Measurements from ENCODE around the gene NCOA1. TPM values are rescaled to one million over a fixed set of nuclear protein-coding genes. Genes with fewer than 3 reads are reported as not detected.

NCOA1 gene
- total RNA-seq, 1 experiment from 2014 or later = 24.6 TPM

DNA sequence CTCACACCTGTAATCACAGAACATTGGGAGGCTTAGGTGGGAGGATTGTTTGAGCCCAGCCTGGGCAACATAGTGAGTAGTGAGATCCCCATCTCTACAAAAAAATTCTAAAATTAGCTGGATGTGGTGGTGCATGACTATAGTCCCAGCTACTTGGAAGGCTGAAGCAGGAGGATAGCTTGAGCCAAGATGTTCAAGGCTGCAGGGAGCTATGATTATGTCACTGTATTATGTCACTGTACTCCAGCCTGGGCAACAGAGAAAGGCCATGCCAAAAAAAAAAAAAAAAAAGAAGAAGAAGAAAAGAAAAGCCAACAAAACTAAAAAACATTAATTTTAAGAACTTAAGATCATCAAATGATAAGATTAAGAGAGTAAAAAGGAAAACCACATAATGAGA is 17.4 kb upstream of the NCOA1 start:
- H3K36me3 ChIP-seq (ENCODE audit: control insufficient read depth, insufficient read depth, low read length) = no peaks in the 10 kb centered on the region
- in situ Hi-C loops (cut with HindIII; ENCODE audit: low pct_unique_long_range_greater_than_20kb, low sequenced_read_pairs) = no loop called here
- intact Hi-C loops (cut with micrococcal nuclease; ENCODE audit: unreplicated experiment) = no loop called here
- no peaks in the 10 kb centered on the region for H3K4me1 ChIP-seq (ENCODE audit: control insufficient read depth, insufficient read depth, low read length)
- DNase-seq (ENCODE audit: low read depth, low spot score) (no peak), ATAC-seq (no peak)
- H3K4me3 ChIP-seq (ENCODE audit: low read depth in 2 of 2, low read length in 2 of 2) = no peak overlapping the region
- no peaks in the 10 kb centered on the region for H3K27me3 ChIP-seq (ENCODE audit: control insufficient read depth, insufficient read depth, low read length)
- ChIA-PET POLR2A (interaction anchor here (0.6 kb wide), 1 partner anchor 10 kb away, joined by 3 read pairs; no protein-coding TSS in a partner anchor), CTCF (no interaction called here)
- no TSS peak for BruUV-seq (replicated peaks)
- TF ChIP-seq POLR2AphosphoS5 (IDR thresholded peaks at IDR 0.05; ENCODE audit: low read depth, low read length) (no peak), TCF7L2 (IDR thresholded peaks at IDR 0.05; ENCODE audit: low read depth, low read length) (no peak), SIN3A (IDR thresholded peaks at IDR 0.05; ENCODE audit: borderline replicate concordance, insufficient read depth, low read depth, low read length) (no peak)
- no peak overlapping the region for H3K27ac ChIP-seq (ENCODE audit: low read length)
- H3K9me3 ChIP-seq (ENCODE audit: control insufficient read depth, insufficient read depth, low read depth, low read length) = no peaks in the 10 kb centered on the region

DNA sequence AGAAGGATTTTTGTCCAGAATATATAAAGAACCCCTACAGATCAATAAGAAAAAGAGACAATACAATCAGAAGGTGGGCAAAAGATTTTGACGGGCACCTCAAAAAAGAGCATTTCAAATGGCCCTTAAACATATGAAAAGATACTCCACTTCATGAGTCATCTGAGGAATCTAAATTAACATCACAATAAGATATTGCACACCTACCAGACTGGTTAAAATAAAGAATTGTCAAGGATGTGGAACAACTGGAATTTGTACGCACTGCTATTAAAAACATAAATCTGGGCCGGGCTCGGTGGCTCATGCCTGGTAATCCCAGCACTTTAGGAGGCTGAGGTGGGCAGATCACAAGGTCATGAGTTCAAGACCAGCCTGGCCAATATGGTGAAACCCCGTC is 17.0 kb upstream of the NCOA1 start:
- no TSS peak for BruUV-seq (replicated peaks)
- no peaks in the 10 kb centered on the region for H3K4me1 ChIP-seq (ENCODE audit: control insufficient read depth, insufficient read depth, low read length)
- ATAC-seq = no peak

More for the DNA sequence above, 17.0 kb upstream of the NCOA1 start:
- ChIA-PET CTCF (no interaction called here), POLR2A (interaction anchor here (0.6 kb wide), 1 partner anchor 10 kb away, joined by 3 read pairs; no protein-coding TSS in a partner anchor)
- H3K4me3 ChIP-seq (ENCODE audit: low read depth in 2 of 2, low read length in 2 of 2) = no peak overlapping the region
- H3K27me3 ChIP-seq (ENCODE audit: control insufficient read depth, insufficient read depth, low read length) = no peaks in the 10 kb centered on the region; the same call in 1 of the 2 replicates
- TF ChIP-seq, protein P1, sequence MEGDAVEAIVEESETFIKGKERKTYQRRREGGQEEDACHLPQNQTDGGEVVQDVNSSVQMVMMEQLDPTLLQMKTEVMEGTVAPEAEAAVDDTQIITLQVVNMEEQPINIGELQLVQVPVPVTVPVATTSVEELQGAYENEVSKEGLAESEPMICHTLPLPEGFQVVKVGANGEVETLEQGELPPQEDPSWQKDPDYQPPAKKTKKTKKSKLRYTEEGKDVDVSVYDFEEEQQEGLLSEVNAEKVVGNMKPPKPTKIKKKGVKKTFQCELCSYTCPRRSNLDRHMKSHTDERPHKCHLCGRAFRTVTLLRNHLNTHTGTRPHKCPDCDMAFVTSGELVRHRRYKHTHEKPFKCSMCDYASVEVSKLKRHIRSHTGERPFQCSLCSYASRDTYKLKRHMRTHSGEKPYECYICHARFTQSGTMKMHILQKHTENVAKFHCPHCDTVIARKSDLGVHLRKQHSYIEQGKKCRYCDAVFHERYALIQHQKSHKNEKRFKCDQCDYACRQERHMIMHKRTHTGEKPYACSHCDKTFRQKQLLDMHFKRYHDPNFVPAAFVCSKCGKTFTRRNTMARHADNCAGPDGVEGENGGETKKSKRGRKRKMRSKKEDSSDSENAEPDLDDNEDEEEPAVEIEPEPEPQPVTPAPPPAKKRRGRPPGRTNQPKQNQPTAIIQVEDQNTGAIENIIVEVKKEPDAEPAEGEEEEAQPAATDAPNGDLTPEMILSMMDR (IDR thresholded peaks at IDR 0.05) = no peak
- TF ChIP-seq SIN3A (IDR thresholded peaks at IDR 0.05; ENCODE audit: borderline replicate concordance, insufficient read depth, low read depth, low read length) (no peak), POLR2AphosphoS5 (IDR thresholded peaks at IDR 0.05; ENCODE audit: low read depth, low read length) (no peak), TCF7L2 (IDR thresholded peaks at IDR 0.05; ENCODE audit: low read depth, low read length) (no peak)
- TF ChIP-seq, protein P2, sequence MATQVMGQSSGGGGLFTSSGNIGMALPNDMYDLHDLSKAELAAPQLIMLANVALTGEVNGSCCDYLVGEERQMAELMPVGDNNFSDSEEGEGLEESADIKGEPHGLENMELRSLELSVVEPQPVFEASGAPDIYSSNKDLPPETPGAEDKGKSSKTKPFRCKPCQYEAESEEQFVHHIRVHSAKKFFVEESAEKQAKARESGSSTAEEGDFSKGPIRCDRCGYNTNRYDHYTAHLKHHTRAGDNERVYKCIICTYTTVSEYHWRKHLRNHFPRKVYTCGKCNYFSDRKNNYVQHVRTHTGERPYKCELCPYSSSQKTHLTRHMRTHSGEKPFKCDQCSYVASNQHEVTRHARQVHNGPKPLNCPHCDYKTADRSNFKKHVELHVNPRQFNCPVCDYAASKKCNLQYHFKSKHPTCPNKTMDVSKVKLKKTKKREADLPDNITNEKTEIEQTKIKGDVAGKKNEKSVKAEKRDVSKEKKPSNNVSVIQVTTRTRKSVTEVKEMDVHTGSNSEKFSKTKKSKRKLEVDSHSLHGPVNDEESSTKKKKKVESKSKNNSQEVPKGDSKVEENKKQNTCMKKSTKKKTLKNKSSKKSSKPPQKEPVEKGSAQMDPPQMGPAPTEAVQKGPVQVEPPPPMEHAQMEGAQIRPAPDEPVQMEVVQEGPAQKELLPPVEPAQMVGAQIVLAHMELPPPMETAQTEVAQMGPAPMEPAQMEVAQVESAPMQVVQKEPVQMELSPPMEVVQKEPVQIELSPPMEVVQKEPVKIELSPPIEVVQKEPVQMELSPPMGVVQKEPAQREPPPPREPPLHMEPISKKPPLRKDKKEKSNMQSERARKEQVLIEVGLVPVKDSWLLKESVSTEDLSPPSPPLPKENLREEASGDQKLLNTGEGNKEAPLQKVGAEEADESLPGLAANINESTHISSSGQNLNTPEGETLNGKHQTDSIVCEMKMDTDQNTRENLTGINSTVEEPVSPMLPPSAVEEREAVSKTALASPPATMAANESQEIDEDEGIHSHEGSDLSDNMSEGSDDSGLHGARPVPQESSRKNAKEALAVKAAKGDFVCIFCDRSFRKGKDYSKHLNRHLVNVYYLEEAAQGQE (IDR thresholded peaks at IDR 0.05; ENCODE audit: insufficient read depth in 1 of 2, low read depth in 2 of 2, low read length in 1 of 2) = no peak
- DNase-seq (ENCODE audit: low read depth, low spot score) = no peak
- H3K27ac ChIP-seq (ENCODE audit: low read length) = no peak overlapping the region
- no peaks in the 10 kb centered on the region for H3K9me3 ChIP-seq (ENCODE audit: control insufficient read depth, insufficient read depth, low read depth, low read length)
- H3K36me3 ChIP-seq (ENCODE audit: control insufficient read depth, insufficient read depth, low read length) = no peaks in the 10 kb centered on the region
- in situ Hi-C loops (cut with HindIII; ENCODE audit: low pct_unique_long_range_greater_than_20kb, low sequenced_read_pairs) (no loop called here), intact Hi-C loops (cut with micrococcal nuclease; ENCODE audit: unreplicated experiment) (no loop called here)

Measured in Panc1 (cell line).